ENCODE measurements around the gene LMAN2L. TPM values are rescaled to one million over a fixed set of nuclear protein-coding genes. Genes with fewer than 3 reads are reported as not detected.
"Not testable (repeated sequence)": the region's sequence is repeated elsewhere in the genome, so short reads cannot be mapped to it uniquely, and the experiment has no call there.

LMAN2L gene
- polyA plus RNA-seq, 1 donor = 25.4 TPM

GRCh38 chr2:96687711-96688640 is 51.9 kb downstream of the LMAN2L start:
- no peak for DNase-seq (ENCODE audit: low read depth)

DNA sequence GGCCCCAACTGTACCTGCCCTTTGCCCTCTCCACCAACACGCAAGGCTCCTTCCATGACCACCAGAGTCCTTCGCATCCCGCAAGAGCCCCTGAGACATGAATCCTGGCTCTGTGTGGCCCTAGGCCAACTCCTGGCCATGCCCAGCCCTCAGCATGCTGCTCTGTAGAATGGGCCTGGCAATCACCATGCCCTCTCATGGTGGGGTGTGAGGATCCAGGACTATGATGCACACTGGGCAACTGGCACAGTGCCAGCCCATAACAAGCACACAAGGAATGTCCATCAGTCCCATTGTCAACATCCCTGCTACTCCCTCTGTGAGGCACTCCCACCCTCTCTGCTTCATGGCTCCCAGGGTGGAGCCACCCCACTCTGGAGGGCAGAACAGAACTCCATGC is 52.6 kb downstream of the LMAN2L start:
- DNase-seq (ENCODE audit: low read depth) = no peak

GRCh38 chr2:96685577-96686459 is 54.0 kb downstream of the LMAN2L start:
- DNase-seq (ENCODE audit: low read depth) = no peak

GRCh38 chr2:96684883-96685576 is 54.8 kb downstream of the LMAN2L start:
- no peak for DNase-seq (ENCODE audit: low read depth)

DNA sequence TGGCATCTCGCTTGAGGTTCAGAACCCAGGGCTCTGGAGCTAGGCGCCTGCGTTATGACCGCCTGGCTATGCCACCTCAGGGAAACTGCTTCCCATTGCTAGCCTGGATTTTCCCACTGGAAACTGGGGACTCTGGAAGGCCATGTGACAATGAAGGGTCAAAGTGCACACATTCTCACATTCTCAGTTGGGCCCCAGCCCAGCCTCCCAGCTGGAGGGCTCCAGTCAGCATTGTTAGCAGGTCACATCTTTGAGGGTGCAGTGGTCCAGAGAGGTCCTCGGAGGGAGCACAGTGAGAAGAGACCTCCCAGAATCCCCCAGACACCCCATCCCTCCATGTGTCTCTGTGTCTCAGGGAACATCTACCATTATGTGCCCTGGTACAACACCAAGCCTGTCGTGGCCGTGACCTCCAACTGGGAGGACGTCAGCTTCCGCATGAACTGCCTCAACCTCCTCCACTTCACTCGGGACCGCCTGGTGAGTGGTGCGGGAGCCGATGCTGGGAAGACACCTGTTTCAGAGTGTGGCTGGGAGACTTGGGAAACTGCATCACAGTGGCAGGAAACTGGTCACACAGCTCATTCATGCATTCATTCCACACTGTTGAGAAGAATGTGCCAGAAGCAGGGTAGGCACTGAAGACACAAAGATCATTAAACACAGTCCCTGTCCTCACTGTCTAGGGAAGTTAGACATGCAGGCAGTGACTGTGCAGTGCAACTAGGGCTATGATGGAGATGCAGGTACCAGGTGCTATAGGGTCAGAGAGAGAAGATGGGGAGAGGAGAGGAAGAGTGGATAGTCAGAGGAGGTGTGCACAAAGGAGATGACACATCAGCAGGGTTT is 55.7 kb downstream of the LMAN2L start:
- no peak for DNase-seq (ENCODE audit: low read depth)

GRCh38 chr2:96683307-96683706 is 56.6 kb downstream of the LMAN2L start:
- no peak for DNase-seq (ENCODE audit: low read depth)

GRCh38 chr2:96681540-96681939 is 58.3 kb downstream of the LMAN2L start:
- DNase-seq (ENCODE audit: low read depth) = no peak

- no peak for DNase-seq (ENCODE audit: low read depth)
Observed at GRCh38 chr2:96680561-96681141, 59.2 kb downstream of the LMAN2L start.

DNA sequence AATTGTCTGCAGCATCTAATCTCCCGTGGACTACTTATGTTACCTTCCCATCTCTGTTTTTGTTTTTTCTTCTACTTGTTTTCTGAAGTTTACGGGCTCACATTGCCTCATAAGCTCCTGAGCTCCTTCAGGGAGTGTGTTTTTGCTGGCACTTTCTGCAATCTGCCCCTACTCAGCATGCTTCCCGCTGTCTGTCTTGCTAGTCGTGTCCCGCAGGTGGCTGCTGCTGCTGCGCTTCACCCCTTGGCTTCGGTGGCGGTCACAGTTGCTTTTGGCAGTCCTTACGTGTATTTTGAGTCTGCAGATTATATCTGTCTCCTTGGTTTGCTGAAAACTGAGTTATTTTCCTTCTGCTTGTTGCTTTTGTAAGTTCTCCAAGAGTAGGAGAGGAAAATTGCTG is 60.0 kb downstream of the LMAN2L start:
- no peak for DNase-seq (ENCODE audit: low read depth)

- no peak for DNase-seq (ENCODE audit: low read depth)
Observed at GRCh38 chr2:96669539-96670215, 70.2 kb downstream of the LMAN2L start.

DNA sequence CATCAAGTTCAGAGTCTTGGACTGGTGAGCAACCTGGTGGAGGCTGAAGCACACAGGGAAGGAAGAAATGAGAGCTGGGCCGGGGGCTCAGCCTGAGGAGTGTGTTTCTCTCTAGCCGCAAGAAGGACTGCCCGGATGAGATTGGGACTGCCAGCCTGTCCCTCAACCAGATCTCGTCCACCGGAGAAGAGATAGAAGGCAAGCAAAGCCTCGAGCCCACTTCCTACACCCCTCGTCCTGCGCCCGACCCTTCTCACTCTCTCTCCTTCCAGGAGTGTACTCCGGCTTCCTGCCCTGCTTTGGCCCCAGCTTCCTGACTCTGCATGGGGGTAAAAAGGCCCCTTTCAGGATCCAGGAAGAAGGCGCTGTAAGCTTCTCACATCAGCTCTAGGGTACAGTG is 71.1 kb downstream of the LMAN2L start:
- no peak for DNase-seq (ENCODE audit: low read depth)

- DNase-seq (ENCODE audit: low read depth) = not testable (repeated sequence)
Observed at GRCh38 chr2:96665717-96666116, 74.1 kb downstream of the LMAN2L start.

DNA sequence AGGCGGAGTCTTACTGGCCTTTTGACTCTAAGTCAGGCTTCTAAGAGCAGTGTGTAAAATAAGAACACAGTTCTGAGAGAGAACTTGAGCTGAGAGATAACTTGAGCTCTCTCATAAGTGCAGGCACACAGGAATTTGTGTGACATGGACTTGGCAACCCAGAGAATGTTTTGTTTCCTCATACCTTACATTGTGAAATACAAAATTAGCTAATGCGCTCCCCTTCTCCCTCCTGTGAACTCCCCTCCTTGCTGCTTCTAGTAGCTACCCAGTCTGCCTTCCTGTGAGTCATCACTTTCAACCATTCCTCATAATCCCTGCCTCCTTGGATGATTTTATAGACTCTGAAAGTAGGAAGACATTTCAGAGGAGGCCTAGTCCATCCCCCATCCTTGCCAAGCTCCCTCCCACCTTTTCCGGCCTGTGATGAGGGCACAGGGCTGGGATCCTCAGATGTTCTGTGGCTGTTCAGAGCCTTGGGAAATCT is 74.7 kb downstream of the LMAN2L start:
- no peak for DNase-seq (ENCODE audit: low read depth)

GRCh38 chr2:96664366-96664925 is 75.4 kb downstream of the LMAN2L start:
- no peak for DNase-seq (ENCODE audit: low read depth)

DNA sequence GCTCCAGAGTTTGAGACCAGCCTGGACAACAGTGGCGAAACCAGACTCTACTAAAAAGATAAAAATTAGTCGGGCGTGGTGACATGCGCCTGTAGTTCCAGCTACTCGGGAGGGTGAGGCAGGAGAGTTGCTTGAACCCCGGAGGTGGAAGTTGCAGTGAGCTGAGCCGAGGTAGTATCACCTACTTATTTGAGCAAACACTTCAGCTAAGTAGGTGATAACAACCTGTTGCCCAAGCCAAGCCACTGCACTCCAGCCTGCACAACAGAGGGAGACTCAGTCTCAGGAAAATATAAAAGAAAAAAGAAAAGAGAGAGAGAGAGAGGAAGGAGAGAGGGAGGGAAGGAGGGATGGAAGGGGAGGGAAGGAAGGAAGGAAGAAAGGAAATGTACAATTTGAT is 76.0 kb downstream of the LMAN2L start:
- DNase-seq (ENCODE audit: low read depth) = no peak

DNA sequence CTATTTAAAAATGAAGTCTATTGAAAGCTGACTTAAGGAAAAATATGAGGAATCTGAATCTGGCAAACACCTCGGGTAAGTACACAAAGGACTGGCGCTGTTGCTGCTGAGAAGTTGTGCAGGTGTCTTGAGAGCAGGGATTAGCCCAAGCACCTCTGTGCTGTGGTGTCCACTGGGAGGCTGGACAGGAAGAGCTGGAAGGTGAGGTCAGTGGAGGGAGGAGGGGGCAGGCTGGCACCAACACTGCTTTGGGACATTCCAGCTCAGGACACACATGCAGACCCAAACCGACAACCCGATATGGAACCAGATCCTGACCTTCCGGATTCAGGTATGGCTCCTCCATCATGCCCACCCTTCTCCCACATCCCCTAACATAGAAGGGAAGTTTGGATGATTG is 76.7 kb downstream of the LMAN2L start:
- no peak for DNase-seq (ENCODE audit: low read depth)

GRCh38 chr2:96662360-96662759 is 77.5 kb downstream of the LMAN2L start:
- no peak for DNase-seq (ENCODE audit: low read depth)

DNA sequence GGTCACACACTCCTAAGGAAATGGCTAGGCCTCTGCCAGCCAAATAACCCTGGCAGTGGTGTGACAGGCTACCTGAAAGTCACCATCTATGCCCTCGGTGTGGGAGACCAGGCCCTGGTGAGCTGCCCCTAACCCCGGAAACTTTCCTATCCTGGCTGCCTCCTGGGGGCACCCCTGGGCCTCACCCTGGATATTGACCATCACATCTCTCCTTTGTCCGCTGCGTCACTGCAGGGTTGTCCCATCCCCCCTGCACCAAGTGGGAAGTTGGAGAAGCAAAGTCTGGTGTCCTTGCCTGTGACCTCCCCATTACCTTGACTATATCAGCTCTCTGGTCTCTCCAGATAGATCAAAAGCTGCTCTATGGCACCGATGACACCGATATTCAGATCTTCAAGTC is 78.5 kb downstream of the LMAN2L start:
- DNase-seq (ENCODE audit: low read depth) = no peak

GRCh38 chr2:96656540-96656939 is 83.3 kb downstream of the LMAN2L start:
- no peak for DNase-seq (ENCODE audit: low read depth)
